Panc1 (cell line): ENCODE measurements around the gene ZNRF3.

Source experiments
- POLR2AphosphoS5 ChIP-seq: IDR thresholded peaks from 2 replicates; pipeline ENCODE4 v1.6.1; 2012; ENCODE audit warnings: mild to moderate bottlenecking, low read depth, low read length, moderate library complexity
- REST ChIP-seq, 2 experiments: IDR thresholded peaks; 2 replicates each; pipeline ENCODE4 v1.6.1; 2011 to 2012; ENCODE audit warnings: low read depth in 2 of 2, control low read depth in 1 of 2, low read length in 1 of 2, mild to moderate bottlenecking in 1 of 2, moderate library complexity in 1 of 2; ENCODE audit not compliant: insufficient read depth in 1 of 2
- SIN3A ChIP-seq: IDR thresholded peaks from 2 replicates; pipeline ENCODE4 v1.6.1; 2012; ENCODE audit warnings: low read depth, mild to moderate bottlenecking, low read length, moderate library complexity, borderline replicate concordance; ENCODE audit not compliant: insufficient read depth
- TCF7L2 ChIP-seq: IDR thresholded peaks from 2 replicates; pipeline ENCODE4 v1.6.1; 2011; ENCODE audit warnings: mild to moderate bottlenecking, low read depth, low read length, inconsistent platforms
- TF ChIP-seq, protein P1 (sequence below): fragments of 450-650 bp; IDR thresholded peaks from 2 replicates; pipeline ENCODE4 v1.5.1; 2017; ENCODE audit warnings: mild to moderate bottlenecking

DNA sequence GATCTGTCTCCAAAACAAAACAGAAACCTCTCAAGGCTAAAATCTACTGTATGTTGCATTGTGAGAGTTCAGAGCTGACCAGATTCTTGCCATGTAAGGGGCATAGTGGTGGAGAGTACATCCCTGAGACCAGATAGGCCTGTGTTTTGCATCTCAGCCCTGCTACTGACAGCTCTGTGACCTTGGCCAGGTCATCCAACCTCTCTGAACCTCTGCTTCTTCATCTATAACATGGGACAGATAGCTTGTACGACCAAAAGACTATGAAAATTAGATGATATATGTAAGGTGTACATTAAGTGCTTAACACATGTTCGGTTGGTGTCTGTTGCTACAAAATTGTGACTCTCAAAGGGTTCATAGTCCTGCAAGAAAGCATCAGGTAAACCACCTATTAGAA is 22.9 kb downstream of the ZNRF3 start:
- no peak for TF ChIP-seq POLR2AphosphoS5
- TF ChIP-seq, protein P1, sequence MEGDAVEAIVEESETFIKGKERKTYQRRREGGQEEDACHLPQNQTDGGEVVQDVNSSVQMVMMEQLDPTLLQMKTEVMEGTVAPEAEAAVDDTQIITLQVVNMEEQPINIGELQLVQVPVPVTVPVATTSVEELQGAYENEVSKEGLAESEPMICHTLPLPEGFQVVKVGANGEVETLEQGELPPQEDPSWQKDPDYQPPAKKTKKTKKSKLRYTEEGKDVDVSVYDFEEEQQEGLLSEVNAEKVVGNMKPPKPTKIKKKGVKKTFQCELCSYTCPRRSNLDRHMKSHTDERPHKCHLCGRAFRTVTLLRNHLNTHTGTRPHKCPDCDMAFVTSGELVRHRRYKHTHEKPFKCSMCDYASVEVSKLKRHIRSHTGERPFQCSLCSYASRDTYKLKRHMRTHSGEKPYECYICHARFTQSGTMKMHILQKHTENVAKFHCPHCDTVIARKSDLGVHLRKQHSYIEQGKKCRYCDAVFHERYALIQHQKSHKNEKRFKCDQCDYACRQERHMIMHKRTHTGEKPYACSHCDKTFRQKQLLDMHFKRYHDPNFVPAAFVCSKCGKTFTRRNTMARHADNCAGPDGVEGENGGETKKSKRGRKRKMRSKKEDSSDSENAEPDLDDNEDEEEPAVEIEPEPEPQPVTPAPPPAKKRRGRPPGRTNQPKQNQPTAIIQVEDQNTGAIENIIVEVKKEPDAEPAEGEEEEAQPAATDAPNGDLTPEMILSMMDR = no peak
- no peak for TF ChIP-seq REST (IDR thresholded peaks at IDR 0.05; ENCODE audit: insufficient read depth in 1 of 2, low read depth in 2 of 2, low read length in 1 of 2)
- no peak for TF ChIP-seq TCF7L2
- no peak for TF ChIP-seq SIN3A
